ENCODE measurements around the gene IGF1R. TPM values are rescaled to one million over a fixed set of nuclear protein-coding genes. Genes with fewer than 3 reads are reported as not detected.

The IGF1R gene
- total and polyA plus RNA-seq, 2 of the 8 experiments (the other 6 are each of a cell fraction or from before 2014, with no cell fraction given), result 32.9 to 109 TPM

DNA sequence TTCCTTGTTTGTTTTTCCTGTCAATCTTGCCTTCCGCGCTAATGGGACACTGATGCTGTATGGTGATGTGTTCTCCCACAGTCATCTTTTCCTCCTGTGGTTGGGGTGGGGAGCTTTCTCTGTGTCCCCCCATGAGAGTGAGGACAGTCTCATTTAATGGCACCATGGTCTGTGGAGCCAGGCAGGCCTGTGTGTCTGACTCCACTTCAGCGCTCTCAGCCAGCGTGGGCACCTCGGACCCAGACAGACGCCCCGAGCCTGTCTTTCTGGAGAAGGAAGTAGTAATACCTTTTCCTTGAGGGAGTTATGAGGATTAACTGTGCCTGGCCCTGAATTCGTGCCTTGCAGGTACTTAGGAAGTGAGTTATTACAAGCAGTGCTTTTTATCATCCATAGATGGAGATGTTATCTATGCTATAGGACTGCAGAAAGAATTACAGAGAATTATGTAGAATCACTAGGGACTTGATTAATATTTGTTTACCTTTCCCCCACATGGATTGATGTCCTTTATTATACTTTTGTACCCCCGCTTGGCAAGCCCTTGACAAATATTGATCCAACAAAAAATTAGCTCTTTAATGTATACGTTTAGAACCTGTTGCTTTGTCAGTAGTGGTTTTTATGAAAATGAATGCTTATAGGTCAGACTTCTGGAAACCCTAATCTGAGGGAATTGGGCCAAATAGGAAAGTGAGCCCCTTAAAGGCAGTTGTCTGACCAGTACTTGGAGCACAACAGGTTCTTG, 206.9 kb downstream of the IGF1R start:
- Histone ChIP-seq H3K4me3 (ENCODE audit: extremely low read depth in 1 of 4, insufficient read depth in 2 of 4, low read depth in 3 of 4, low read length in 4 of 4) (no peak overlapping the region), H3K4me1 (replicated peaks in 1 of 4; ENCODE audit: control insufficient read depth in 3 of 4, insufficient read depth in 4 of 4, low read length in 3 of 4) (peaks cover 23 to 38% (median 33%) of the 10 kb centered on the region in 4 experiments), H3K27me3 (replicated peaks in 1 of 4; ENCODE audit: control insufficient read depth in 3 of 4, extremely low read depth in 1 of 4, insufficient read depth in 3 of 4, low read length in 3 of 4) (no peaks in the 10 kb centered on the region), H4K5ac (ENCODE audit: insufficient read length, low read depth, low read length) (no peak overlapping the region), H2BK12ac (ENCODE audit: low read depth, low read length) (no peak overlapping the region), H3K9ac (replicated peaks in 1 of 4; ENCODE audit: extremely low read depth in 1 of 4, low read depth in 3 of 4, low read length in 3 of 4) (no peak overlapping the region), H3K27ac (ENCODE audit: low read depth, low read length) (no peak overlapping the region), H2BK5ac (ENCODE audit: low read depth, low read length) (no peak overlapping the region; the same call in 1 of the 2 replicates), H2BK15ac (ENCODE audit: low read length) (no peak overlapping the region), H3K23ac (ENCODE audit: insufficient read length) (no peak overlapping the region), H2BK120ac (replicated peaks; ENCODE audit: low read depth, low read length) (no peak overlapping the region), H4K20me1 (replicated peaks in 1 of 2; ENCODE audit: control insufficient read depth in 1 of 2, insufficient read depth in 2 of 2, low read length in 2 of 2) (peaks cover 10 to 20% of the 10 kb centered on the region in 2 experiments), H3K56ac (replicated peaks; ENCODE audit: insufficient read length, low read depth, low read length) (no peak overlapping the region), H2AFZ (ENCODE audit: low read length) (no peak overlapping the region), H3K14ac (ENCODE audit: insufficient read length) (no peak overlapping the region), H3K4me2 (ENCODE audit: insufficient read depth in 1 of 2, low read depth in 2 of 2, low read length in 2 of 2) (no peak overlapping the region), H3K18ac (ENCODE audit: extremely low read depth, low read length) (no peak overlapping the region), H3K4ac (replicated peaks; ENCODE audit: insufficient read length, low read depth, low read length) (no peak overlapping the region), H4K91ac (replicated peaks; ENCODE audit: insufficient read length, low read length) (no peak overlapping the region), H3K79me1 (ENCODE audit: low read depth, low read length) (peaks cover 9% of the 10 kb centered on the region), H2AK5ac (ENCODE audit: low read depth, low read length) (no peak overlapping the region), H3K36me3 (ENCODE audit: control insufficient read depth in 2 of 4, insufficient read depth in 4 of 4, low read length in 3 of 4) (no peaks in the 10 kb centered on the region), H4K8ac (ENCODE audit: extremely low read depth, insufficient read depth, low read length) (no peak overlapping the region), H3K23me2 (ENCODE audit: low read depth, low read length) (peaks cover 6% of the 10 kb centered on the region), H3K79me2 (ENCODE audit: control insufficient read depth in 1 of 2, insufficient read depth in 2 of 2, low read length in 2 of 2) (peaks cover 19 to 93% of the 10 kb centered on the region in 2 experiments), H3K9me3 (ENCODE audit: insufficient read depth in 2 of 2, low read depth in 1 of 2, low read length in 1 of 2) (no peaks in the 10 kb centered on the region), H2BK20ac (ENCODE audit: low read length) (no peak overlapping the region)
- DNase-seq (ENCODE audit: low read depth in 1 of 2, low spot score in 2 of 2) (no peak), FAIRE-seq (no peak)
- WGBS, 2 experiments (ENCODE audit: extremely low coverage in 1 of 2, insufficient coverage in 1 of 2, insufficient read length in 1 of 2, insufficient replicate concordance in 2 of 2, low coverage in 1 of 2, low lambda C conversion rate in 2 of 2, missing lambda C conversion rate in 1 of 2), result 82% methylated on average over 10 of the region's 10 CpGs; no CpG with 5 or more reads in 1 of the 2 experiments
- POLR2A ChIA-PET (ENCODE audit: partially characterized antibody), result interaction anchor here (1.5 to 1.8 kb wide), 2 partner anchors 11 to 54 kb away, joined by 4 to 6 read pairs; no protein-coding TSS in a partner anchor
- CTCF ChIA-PET (ENCODE audit: partially characterized antibody), result interaction anchor here (1.0 to 5.6 kb wide), 12 partner anchors 9 to 336 kb away, joined by 3 to 46 read pairs (median 4); no protein-coding TSS in a partner anchor
- TF ChIP-seq BRCA1 (IDR thresholded peaks at IDR 0.05; ENCODE audit: low read depth, low read length) (no peak), CREB1 (IDR thresholded peaks at IDR 0.05) (no peak), USF2 (IDR thresholded peaks at IDR 0.05; ENCODE audit: low read length) (no peak), HDAC6 (IDR thresholded peaks at IDR 0.05; ENCODE audit: low read depth, low read length) (no peak), ATF3 (IDR thresholded peaks at IDR 0.05; ENCODE audit: insufficient read depth, low read depth, low read length) (no peak), BCL11A (IDR thresholded peaks at IDR 0.05; ENCODE audit: low read depth in 2 of 2, low read length in 2 of 2) (no peak), SRF (IDR thresholded peaks at IDR 0.05; ENCODE audit: low read depth, low read length) (no peak), BACH1 (IDR thresholded peaks at IDR 0.05; ENCODE audit: low read length) (no peak), SIN3A (conservative IDR thresholded peaks at IDR 0.05 in 1 of 2, IDR thresholded peaks at IDR 0.05 in 1 of 2; ENCODE audit: low read depth in 1 of 2, low read length in 2 of 2) (no peak)
- TF ChIP-seq, protein P1, sequence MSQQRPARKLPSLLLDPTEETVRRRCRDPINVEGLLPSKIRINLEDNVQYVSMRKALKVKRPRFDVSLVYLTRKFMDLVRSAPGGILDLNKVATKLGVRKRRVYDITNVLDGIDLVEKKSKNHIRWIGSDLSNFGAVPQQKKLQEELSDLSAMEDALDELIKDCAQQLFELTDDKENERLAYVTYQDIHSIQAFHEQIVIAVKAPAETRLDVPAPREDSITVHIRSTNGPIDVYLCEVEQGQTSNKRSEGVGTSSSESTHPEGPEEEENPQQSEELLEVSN (IDR thresholded peaks at IDR 0.05), result no peak
